Skeletal muscle tissue (tissue), 4 donors: ENCODE results near the gene AFAP1. TPM values are rescaled to one million over a fixed set of nuclear protein-coding genes. Genes with fewer than 3 reads are reported as not detected.
"Not testable (repeated sequence)": the region's sequence is repeated elsewhere in the genome, so short reads cannot be mapped to it uniquely, and the experiment has no call there.

ENCODE experiments used
- H3K27ac ChIP-seq: one replicate; pipeline ENCODE4 v1.7.0; 2013; ENCODE audit warnings: mild to moderate bottlenecking, low read depth, low read length, inconsistent platforms
- H3K27me3 ChIP-seq, 3 donors: one replicate each; pipeline ENCODE4 v1.7.0; 2013; ENCODE audit warnings: low read length in 3 of 3; ENCODE audit not compliant: control insufficient read depth in 3 of 3, insufficient read depth in 3 of 3
- H3K36me3 ChIP-seq, 3 donors: one replicate each; pipeline ENCODE4 v1.7.0; 2013; ENCODE audit warnings: low read length in 3 of 3; ENCODE audit not compliant: control insufficient read depth in 3 of 3, insufficient read depth in 3 of 3
- H3K4me1 ChIP-seq, 3 donors: one replicate each; pipeline ENCODE4 v1.7.0; 2013; ENCODE audit warnings: low read length in 3 of 3, mild to moderate bottlenecking in 3 of 3; ENCODE audit not compliant: control insufficient read depth in 3 of 3, insufficient read depth in 3 of 3
- H3K4me3 ChIP-seq, 3 donors: one replicate each; pipeline ENCODE4 v1.7.0; 2013; ENCODE audit warnings: low read length in 3 of 3
- H3K9ac ChIP-seq, 3 donors: one replicate each; pipeline ENCODE4 v1.7.0; 2013; ENCODE audit warnings: low read length in 3 of 3, mild to moderate bottlenecking in 3 of 3, moderate library complexity in 2 of 3, low read depth in 1 of 3
- H3K9me3 ChIP-seq, 3 donors: one replicate each; pipeline ENCODE4 v1.7.0; 2013; ENCODE audit warnings: low read length in 3 of 3; ENCODE audit not compliant: control insufficient read depth in 3 of 3
- total RNA-seq: library from RNA; depleted of rRNA; stranded (reverse); fragments of >200 nt; gene quantifications from one replicate; pipeline ENCODE4 v1.2.3, GENCODE V29; 2014
- donor health status: Osteomylitis.

AFAP1 gene
- total RNA-seq, 1 donor from 2014 or later: 29.2 TPM

DNA sequence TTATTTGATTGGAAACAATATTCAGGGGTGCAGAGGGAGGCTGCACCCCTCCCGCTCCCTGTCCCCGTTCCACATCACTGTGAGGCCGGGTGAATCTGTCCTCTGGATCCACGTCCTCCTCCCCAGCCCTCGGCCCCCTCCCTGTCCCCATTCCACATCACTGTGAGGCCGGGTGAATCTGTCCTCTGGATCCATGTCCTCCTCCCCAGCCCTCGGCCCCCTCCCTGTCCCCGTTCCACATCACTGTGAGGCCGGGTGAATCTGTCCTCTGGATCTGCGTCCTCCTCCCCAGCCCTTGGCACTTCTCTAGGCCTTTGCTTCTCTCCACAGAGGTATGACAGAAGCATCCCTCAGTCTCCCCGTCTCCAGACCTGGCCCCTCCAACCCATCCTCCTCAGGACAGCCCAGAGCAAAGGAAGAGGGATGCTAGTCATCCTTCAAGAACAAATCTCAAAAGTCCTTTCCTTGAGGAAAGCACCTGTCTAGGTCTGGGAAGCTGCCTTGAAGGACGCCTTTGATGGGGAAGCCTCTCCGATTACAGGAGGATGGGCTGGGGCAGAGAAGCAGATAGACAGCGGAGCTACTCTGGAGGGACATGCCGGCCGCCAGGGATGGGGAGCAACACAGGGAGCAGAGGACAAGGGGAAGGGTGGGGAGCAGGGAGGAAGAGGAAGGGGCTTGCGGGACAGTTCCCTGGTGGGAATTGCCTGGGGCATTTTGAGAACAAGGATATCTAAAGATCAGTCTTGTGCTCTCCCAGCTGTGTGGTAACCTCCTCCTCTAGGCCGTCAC is 10.8 kb upstream of the AFAP1 start:
- Histone ChIP-seq H3K27ac (no peak overlapping the region), H3K36me3 (no peaks in the 10 kb centered on the region), H3K9ac (no peak overlapping the region), H3K4me1 (no peaks in the 10 kb centered on the region), H3K4me3 (no peak overlapping the region), H3K9me3 (no peaks in the 10 kb centered on the region), H3K27me3 (no peaks in the 10 kb centered on the region)

DNA sequence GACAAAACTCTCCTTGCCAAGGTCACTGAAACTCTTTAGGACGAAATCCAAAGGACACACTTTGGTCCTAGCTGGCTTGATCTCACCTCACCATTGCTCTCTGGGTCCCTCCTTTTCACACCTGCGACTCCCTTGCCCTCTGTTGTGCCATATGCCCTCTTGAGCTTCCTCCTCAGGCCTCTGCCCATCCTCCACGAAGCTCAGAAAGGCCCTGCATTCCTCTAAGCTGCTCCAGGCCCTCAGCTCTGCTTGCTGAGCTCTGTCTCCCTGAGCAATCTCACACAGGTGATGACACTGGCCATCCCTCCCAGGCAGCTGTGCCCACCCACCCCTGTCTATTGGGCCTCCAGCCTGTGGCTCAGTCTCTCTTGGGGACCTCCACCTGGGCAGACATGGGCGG is 10.1 kb upstream of the AFAP1 start:
- H3K4me3 ChIP-seq: no peak overlapping the region

DNA sequence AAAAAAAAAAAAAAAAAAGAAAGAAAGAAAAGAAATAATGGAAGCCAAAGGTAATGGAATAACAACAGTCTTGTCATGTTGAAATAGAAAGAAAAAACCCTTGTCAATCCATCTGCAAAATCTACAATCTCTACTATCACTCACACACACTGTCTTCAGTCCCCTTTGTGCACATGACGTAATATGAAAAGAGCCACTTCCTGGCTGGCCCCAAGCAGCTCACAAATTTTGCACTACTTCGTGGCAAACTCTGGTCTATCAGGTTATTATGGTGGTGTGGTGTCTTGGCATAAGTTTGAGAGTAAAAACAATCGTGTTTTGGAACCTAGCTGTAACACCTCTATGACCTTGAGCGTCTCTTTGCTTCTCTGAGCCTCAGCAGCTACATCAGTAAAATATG is 8.3 kb upstream of the AFAP1 start:
- H3K9me3 ChIP-seq: no peaks in the 10 kb centered on the region
- no peaks in the 10 kb centered on the region for H3K4me1 ChIP-seq
- H3K4me3 ChIP-seq: no peak overlapping the region
- H3K36me3 ChIP-seq: no peaks in the 10 kb centered on the region
- no peak overlapping the region for H3K9ac ChIP-seq
- no peaks in the 10 kb centered on the region for H3K27me3 ChIP-seq
- H3K27ac ChIP-seq: no peak overlapping the region

More for the DNA sequence above, 10.1 kb upstream of the AFAP1 start:
- no peak overlapping the region for H3K9ac ChIP-seq
- no peaks in the 10 kb centered on the region for H3K9me3 ChIP-seq
- no peaks in the 10 kb centered on the region for H3K4me1 ChIP-seq
- H3K27ac ChIP-seq: no peak overlapping the region
- H3K36me3 ChIP-seq: no peaks in the 10 kb centered on the region
- no peaks in the 10 kb centered on the region for H3K27me3 ChIP-seq

DNA sequence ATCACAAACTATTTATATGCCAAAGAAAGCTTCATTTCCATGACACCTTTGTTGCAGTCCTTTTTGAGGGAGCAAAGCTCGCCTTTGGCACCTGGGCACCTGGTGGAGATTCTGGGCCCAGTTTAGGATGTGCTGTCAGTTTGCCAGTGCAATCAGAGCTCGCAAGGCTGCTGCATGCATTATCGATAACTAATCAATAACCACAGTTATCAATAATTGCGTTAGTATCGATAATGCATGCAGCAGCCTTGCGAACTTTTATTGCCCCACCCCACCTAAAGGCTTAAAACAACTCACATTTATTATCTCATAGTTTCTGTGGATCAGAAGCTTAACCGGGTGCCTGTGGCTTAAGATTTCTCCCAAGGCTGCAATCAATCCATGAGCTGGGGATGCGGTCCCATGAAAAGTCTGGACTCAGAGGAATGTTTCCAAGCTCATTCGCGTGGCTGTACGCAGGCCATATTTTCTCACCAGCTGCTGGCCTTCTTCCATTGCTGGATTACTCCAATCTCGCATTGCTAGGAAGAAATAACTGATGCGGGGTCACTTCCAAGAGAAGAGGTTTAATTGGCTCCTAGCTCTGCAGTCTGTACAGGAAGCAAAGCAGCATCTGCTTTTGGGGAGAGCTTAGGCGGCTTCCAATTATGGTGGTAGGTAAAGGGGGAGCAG is 6.2 kb upstream of the AFAP1 start:
- Histone ChIP-seq H3K27me3 (no peaks in the 10 kb centered on the region), H3K36me3 (no peaks in the 10 kb centered on the region), H3K4me3 (no peak overlapping the region), H3K9ac (no peak overlapping the region), H3K4me1 (peaks cover 0 to 5% (median 5%) of the 10 kb centered on the region in 3 donors), H3K9me3 (no peaks in the 10 kb centered on the region), H3K27ac (no peak overlapping the region)

- H3K9me3 ChIP-seq: no peaks in the 10 kb centered on the region
- H3K4me1 ChIP-seq: peaks cover 4 to 9% (median 8%) of the 10 kb centered on the region in 3 donors
- no peak overlapping the region for H3K9ac ChIP-seq
- H3K27ac ChIP-seq: no peak overlapping the region
- no peak overlapping the region for H3K4me3 ChIP-seq
- H3K27me3 ChIP-seq: no peaks in the 10 kb centered on the region
- H3K36me3 ChIP-seq: no peaks in the 10 kb centered on the region
Measured at GRCh38 chr4:7944599-7945220, 5.0 kb upstream of the AFAP1 start.

DNA sequence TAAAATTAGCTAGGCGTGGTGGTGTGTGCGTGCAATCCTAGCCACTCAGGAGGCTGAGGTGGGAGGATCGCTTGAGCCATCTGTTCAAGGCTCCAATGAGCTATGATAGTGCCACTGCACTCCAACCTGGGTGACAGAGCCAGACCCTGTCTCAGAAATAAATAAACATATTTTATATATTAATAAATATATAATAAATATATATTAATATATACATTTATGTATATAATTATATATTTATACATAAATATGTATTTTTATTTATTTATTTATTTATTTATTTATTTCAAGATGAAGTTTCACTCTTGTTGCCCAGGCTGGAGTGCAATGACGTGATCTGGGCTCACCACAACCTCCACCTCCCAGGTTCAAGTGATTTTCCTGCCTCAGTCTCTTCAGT is 4.0 kb upstream of the AFAP1 start:
- H3K27me3 ChIP-seq, H3K4me3 ChIP-seq, H3K9ac ChIP-seq, H3K27ac ChIP-seq, H3K9me3 ChIP-seq, H3K36me3 ChIP-seq: not testable (repeated sequence)
- H3K4me1 ChIP-seq: peaks cover 4 to 15% (median 8%) of the 10 kb centered on the region in 3 donors

- Histone ChIP-seq H3K27me3 (peaks cover 3 to 11% (median 4%) of the 10 kb centered on the region in 3 donors), H3K36me3 (no peaks in the 10 kb centered on the region), H3K9ac (no peak overlapping the region), H3K4me1 (peaks cover 9 to 17% (median 11%) of the 10 kb centered on the region in 3 donors), H3K27ac (no peak overlapping the region), H3K4me3 (no peak overlapping the region), H3K9me3 (no peaks in the 10 kb centered on the region)
Measured at GRCh38 chr4:7943211-7943610, 3.5 kb upstream of the AFAP1 start.

GRCh38 chr4:7941965-7942496 is 2.4 kb upstream of the AFAP1 start:
- Histone ChIP-seq H3K9ac (peak overlapping the region in 1 of 3 donors; percentile 8), H3K27ac (no peak overlapping the region), H3K27me3 (peaks cover 7 to 15% (median 9%) of the 10 kb centered on the region in 3 donors), H3K9me3 (no peaks in the 10 kb centered on the region), H3K36me3 (no peaks in the 10 kb centered on the region), H3K4me3 (no peak overlapping the region), H3K4me1 (peaks cover 10 to 19% (median 16%) of the 10 kb centered on the region in 3 donors)

GRCh38 chr4:7941111-7941964 is 1.7 kb upstream of the AFAP1 start:
- H3K4me1 ChIP-seq: peaks cover 10 to 19% (median 16%) of the 10 kb centered on the region in 3 donors
- no peak overlapping the region for H3K27ac ChIP-seq
- no peaks in the 10 kb centered on the region for H3K9me3 ChIP-seq
- H3K36me3 ChIP-seq: no peaks in the 10 kb centered on the region
- peaks cover 7 to 15% (median 9%) of the 10 kb centered on the region in 3 donors for H3K27me3 ChIP-seq
- no peak overlapping the region for H3K4me3 ChIP-seq
- H3K9ac ChIP-seq: peak overlapping the region in 1 of 3 donors; percentile 8
